Measurements from ENCODE around the gene C10orf95.
"Not testable (repeated sequence)": the region's sequence is repeated elsewhere in the genome, so short reads cannot be mapped to it uniquely, and the experiment has no call there.

The C10orf95 gene, protein sequence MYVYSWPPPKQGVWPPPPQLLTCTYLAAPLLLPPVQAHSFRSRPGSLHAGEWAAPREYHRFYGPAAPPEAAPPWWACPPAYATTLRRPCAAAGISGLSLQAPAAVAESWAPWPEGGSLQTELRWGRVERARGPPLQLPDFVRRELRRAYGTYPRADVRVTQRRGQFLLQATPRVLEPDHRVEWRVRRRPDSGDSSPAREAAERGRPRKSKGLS

GRCh38 chr10:102451105-102451969 is at the start of gene C10orf95:
Gene C10orf95, minus strand, starts transcription at chr10:102451543. Its CDS starts 450 bp downstream, at chr10:102451093.
- DNase-seq (ENCODE audit: low read depth in 1 of 2, low spot score in 1 of 2) = peak in 1 of 2 experiments; percentile 52

DNA sequence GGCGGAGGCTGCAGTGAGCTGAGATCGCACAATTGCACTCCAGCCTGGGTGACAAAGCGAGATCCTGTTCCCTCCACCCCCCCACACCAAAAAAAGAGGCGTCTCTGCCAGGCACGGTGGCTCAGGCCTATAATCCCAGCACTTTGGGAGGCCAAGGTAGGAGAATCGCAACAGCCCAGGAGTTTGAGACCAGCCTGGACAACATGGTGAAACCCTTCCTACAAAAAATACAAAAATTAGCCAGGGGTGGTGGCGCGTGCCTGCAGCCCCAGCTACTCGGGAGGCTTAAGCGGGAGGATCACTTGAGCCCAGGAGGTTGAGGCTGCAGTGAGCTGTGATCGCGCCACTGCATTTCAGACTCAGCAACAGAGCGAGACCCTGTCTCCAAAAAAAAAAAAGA is 49.3 kb upstream of the C10orf95 start:
- DNase-seq (ENCODE audit: low read depth in 1 of 2, low spot score in 1 of 2); in situ Hi-C loops (cut with HindIII; ENCODE audit: low pct_unique_long_range_greater_than_20kb, low sequenced_read_pairs): not testable (repeated sequence)

More at GRCh38 chr10:102451105-102451969, at the start of gene C10orf95:
- no peak for TF ChIP-seq JUND (IDR thresholded peaks at IDR 0.05; ENCODE audit: low read depth)
- in situ Hi-C loops (cut with HindIII; ENCODE audit: low pct_unique_long_range_greater_than_20kb, low sequenced_read_pairs) = no loop called here

DNA sequence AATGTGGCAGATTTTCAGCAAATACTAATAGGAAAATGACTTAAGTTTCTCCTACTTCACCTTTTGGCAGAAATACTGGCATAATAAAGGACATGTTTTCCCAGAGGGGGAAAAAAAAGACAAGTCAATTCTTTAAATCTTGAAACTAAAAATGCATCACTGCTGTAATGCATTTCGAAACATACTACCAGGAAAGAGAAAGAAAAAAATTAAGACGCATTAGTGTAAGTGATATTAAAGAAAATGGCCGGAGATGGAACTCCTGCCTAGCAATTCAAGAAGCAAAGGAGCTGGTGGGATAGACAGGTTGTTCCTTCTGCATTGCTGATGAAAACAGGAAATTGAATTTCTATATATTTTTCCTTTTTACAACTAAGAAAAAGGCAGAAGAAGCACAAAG is 48.0 kb upstream of the C10orf95 start:
- TF ChIP-seq JUND (IDR thresholded peaks at IDR 0.05; ENCODE audit: low read depth) = no peak
- in situ Hi-C loops (cut with HindIII; ENCODE audit: low pct_unique_long_range_greater_than_20kb, low sequenced_read_pairs) = no loop called here
- DNase-seq (ENCODE audit: low read depth in 1 of 2, low spot score in 1 of 2) = no peak

GRCh38 chr10:102497545-102497944 is 46.2 kb upstream of the C10orf95 start:
- TF ChIP-seq JUND (IDR thresholded peaks at IDR 0.05; ENCODE audit: low read depth) = no peak
- DNase-seq (ENCODE audit: low read depth in 1 of 2, low spot score in 1 of 2) = no peak
- in situ Hi-C loops (cut with HindIII; ENCODE audit: low pct_unique_long_range_greater_than_20kb, low sequenced_read_pairs) = no loop called here

GRCh38 chr10:102493771-102494170 is 42.4 kb upstream of the C10orf95 start:
- in situ Hi-C loops (cut with HindIII; ENCODE audit: low pct_unique_long_range_greater_than_20kb, low sequenced_read_pairs) = no loop called here
- no peak for DNase-seq (ENCODE audit: low read depth in 1 of 2, low spot score in 1 of 2)
- no peak for TF ChIP-seq JUND (IDR thresholded peaks at IDR 0.05; ENCODE audit: low read depth)

DNA sequence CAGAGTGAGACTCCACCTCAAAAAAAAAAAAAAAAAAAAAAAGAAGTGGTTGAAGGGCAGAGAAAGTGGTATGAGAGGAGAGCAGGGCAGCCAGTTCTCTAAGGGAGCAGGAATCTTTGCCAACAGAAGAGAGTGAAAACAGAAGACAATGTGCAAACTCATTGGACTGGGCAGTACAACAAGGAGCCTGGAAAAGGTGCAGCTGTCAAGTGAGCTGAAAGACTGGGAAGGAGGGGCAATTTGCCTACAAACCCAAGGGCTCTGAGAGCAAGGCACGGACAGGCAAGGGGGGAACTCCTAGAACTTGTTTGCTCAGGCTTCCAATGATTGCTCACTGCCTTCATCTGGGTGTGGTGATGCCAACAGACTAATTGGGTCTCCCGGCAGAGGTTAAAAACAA is 41.6 kb upstream of the C10orf95 start:
- no peak for TF ChIP-seq JUND (IDR thresholded peaks at IDR 0.05; ENCODE audit: low read depth)
- in situ Hi-C loops (cut with HindIII; ENCODE audit: low pct_unique_long_range_greater_than_20kb, low sequenced_read_pairs) = no loop called here
- DNase-seq (ENCODE audit: low read depth in 1 of 2, low spot score in 1 of 2) = no peak

DNA sequence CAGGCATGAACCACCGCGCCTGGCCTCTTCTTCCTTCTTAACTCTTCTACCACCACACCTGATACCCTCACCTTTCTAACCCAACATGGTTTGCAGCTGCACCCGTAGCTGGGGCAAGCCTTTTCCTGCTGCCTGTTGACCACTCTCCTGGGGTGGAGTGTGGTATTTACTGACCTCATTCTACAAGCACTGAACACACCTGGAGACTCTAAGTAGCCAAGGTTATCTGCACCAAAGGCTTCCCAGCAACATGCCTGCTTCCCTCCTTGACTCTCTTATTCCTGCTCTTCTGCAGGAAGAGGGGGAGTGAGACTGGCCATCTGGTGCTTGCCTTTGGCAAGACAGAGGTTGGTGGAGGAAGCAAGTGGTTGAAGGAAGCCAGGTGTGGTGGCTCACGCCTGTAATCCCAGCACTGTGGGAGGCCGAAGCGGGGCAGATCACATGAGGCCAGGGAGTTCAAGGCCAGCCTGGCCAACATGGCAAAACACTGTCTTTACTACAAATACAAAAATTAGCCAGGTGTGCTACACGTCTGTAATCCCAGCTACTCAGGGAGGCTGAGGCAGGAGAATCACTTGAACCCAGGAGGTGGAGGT is 41.1 kb upstream of the C10orf95 start:
- no peak for DNase-seq (ENCODE audit: low read depth in 1 of 2, low spot score in 1 of 2)
- in situ Hi-C loops (cut with HindIII; ENCODE audit: low pct_unique_long_range_greater_than_20kb, low sequenced_read_pairs) = no loop called here

GRCh38 chr10:102491136-102491535 is 39.8 kb upstream of the C10orf95 start:
- DNase-seq (ENCODE audit: low read depth in 1 of 2, low spot score in 1 of 2) = no peak
- no peak for TF ChIP-seq JUND (IDR thresholded peaks at IDR 0.05; ENCODE audit: low read depth)
- in situ Hi-C loops (cut with HindIII; ENCODE audit: low pct_unique_long_range_greater_than_20kb, low sequenced_read_pairs) = no loop called here

More for the DNA sequence above, 41.1 kb upstream of the C10orf95 start:
- no peak for TF ChIP-seq JUND (IDR thresholded peaks at IDR 0.05; ENCODE audit: low read depth)

DNA sequence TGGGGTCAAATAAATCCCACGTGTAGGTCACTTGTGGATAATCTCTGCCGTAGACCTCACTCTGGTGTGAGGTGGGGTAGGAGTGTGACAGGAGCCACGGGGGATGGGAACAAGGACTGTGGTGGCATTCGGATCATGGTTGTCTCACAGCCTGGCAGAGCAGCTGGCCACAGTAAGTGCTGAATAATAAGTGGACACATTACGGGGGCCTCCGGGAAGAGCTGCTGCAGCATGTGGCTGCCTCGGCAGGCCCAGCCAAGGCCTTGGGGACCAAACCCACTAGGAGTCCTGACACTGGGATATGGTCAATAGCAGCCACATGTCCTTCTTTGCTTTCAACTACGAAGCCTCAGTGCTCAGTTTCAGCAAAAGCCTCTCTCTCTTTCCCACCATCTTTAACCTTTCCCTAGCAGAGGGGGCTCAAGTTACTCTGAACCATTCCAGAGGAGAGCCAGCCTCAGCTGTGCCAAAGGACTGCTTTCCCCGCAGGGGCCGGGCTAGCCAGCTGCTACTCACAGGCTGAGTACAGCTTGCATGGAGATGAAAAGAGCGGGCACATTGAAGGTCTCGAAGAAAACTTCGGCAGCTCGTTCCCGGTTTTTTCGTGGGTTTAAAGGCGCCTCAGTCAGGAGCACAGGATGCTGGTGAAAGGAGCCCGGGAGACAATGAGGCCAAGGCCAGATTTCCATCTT is 33.9 kb upstream of the C10orf95 start:
- in situ Hi-C loops (cut with HindIII; ENCODE audit: low pct_unique_long_range_greater_than_20kb, low sequenced_read_pairs) = no loop called here

GRCh38 chr10:102484021-102484420 is 32.7 kb upstream of the C10orf95 start:
- in situ Hi-C loops (cut with HindIII; ENCODE audit: low pct_unique_long_range_greater_than_20kb, low sequenced_read_pairs) = no loop called here
- TF ChIP-seq JUND (IDR thresholded peaks at IDR 0.05; ENCODE audit: low read depth) = no peak
- DNase-seq (ENCODE audit: low read depth in 1 of 2, low spot score in 1 of 2) = no peak

More for the DNA sequence above, 33.9 kb upstream of the C10orf95 start:
- no peak for DNase-seq (ENCODE audit: low read depth in 1 of 2, low spot score in 1 of 2)
- TF ChIP-seq JUND (IDR thresholded peaks at IDR 0.05; ENCODE audit: low read depth) = no peak

GRCh38 chr10:102480396-102480795 is 29.1 kb upstream of the C10orf95 start:
- DNase-seq (ENCODE audit: low read depth in 1 of 2, low spot score in 1 of 2) = no peak
- in situ Hi-C loops (cut with HindIII; ENCODE audit: low pct_unique_long_range_greater_than_20kb, low sequenced_read_pairs) = no loop called here
- TF ChIP-seq JUND (IDR thresholded peaks at IDR 0.05; ENCODE audit: low read depth) = no peak

DNA sequence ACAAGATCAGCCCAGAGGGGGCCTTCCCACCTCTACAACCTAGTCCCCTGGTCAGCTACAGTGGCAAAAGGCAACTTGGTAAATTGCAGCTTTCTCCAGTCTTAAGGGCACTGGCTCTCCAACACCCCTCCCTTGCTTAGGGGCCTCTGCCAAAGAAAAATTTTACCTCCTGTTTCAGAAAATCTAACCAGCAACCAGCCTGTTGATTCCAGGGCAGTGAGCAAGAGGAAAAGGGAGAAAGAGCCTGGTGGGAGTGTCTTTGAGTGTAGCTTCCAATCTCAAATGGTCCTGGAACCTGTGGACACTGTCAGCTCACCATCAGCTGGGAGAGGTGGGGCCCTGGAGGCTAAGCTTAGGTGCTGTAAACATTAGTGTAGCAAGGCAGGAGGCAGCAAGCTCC is 28.3 kb upstream of the C10orf95 start:
- in situ Hi-C loops (cut with HindIII; ENCODE audit: low pct_unique_long_range_greater_than_20kb, low sequenced_read_pairs) = no loop called here
- TF ChIP-seq JUND (IDR thresholded peaks at IDR 0.05; ENCODE audit: low read depth) = no peak
- no peak for DNase-seq (ENCODE audit: low read depth in 1 of 2, low spot score in 1 of 2)

Measured in T47D (cell line).